ACC112 (cell line): ENCODE data around the gene TMEM14B.
"Not testable (repeated sequence)": the region's sequence is repeated elsewhere in the genome, so short reads cannot be mapped to it uniquely, and the experiment has no call there.

Experiments used
- H2AFZ ChIP-seq: fragments of 200-600 bp; sonication (generic); one replicate; pipeline ENCODE4 v1.6.0; 2017; ENCODE audit warnings: antibody characterized with exemption, low read length; ENCODE audit not compliant: unreplicated experiment
- H3K27ac ChIP-seq: fragments of 200-600 bp; sonication (generic); 2 replicates; pipeline ENCODE4 v1.5.1; 2014; ENCODE audit warnings: low read depth, mild to moderate bottlenecking, antibody characterized with exemption, low read length, moderate library complexity
- H3K27me3 ChIP-seq: fragments of 200-600 bp; sonication (generic); 2 replicates; pipeline ENCODE4 v1.6.1; 2014; ENCODE audit warnings: mild to moderate bottlenecking, antibody characterized with exemption, low read length, moderate library complexity, mixed read lengths; ENCODE audit not compliant: insufficient read depth
- H3K36me3 ChIP-seq: fragments of 200-600 bp; sonication (generic); 2 replicates; pipeline ENCODE4 v1.6.1; 2016; ENCODE audit warnings: mild to moderate bottlenecking, antibody characterized with exemption, low read length, moderate library complexity, mixed read lengths; ENCODE audit not compliant: insufficient read depth
- H3K4me1 ChIP-seq: fragments of 200-600 bp; sonication (generic); one replicate; pipeline ENCODE4 v1.6.1; 2016; ENCODE audit warnings: low read length, mixed read lengths; ENCODE audit not compliant: insufficient read depth, unreplicated experiment, control insufficient read depth
- H3K4me3 ChIP-seq: fragments of 200-600 bp; sonication (generic); 2 replicates; pipeline ENCODE4 v1.5.1; 2014; ENCODE audit warnings: mild to moderate bottlenecking, low read depth, low read length
- H3K79me2 ChIP-seq: fragments of 200-600 bp; sonication (generic); one replicate; pipeline ENCODE4 v1.6.0; 2016; ENCODE audit warnings: low read length; ENCODE audit not compliant: control insufficient read depth, unreplicated experiment, insufficient read depth

Gene TMEM14B

GRCh38 chr6:10747251-10747972 is at the start of gene TMEM14B:
TSS of gene TMEM14B (plus strand) at chr6:10747805. CDS start at chr6:10749246, 1,441 bp downstream.
- H3K27me3 ChIP-seq, result no peaks in the 10 kb centered on the region
- H3K27ac ChIP-seq, result peak within 1 kb of the TSS; percentile 51; the same call in 1 of the 2 replicates
- peaks cover 33% of the 10 kb centered on the region for H3K79me2 ChIP-seq
- peaks cover 11% of the 10 kb centered on the region for H3K4me1 ChIP-seq
- 0 out of 2 replicates have a peak, but pooled peaks cover 3% of the 10 kb centered on the region for H3K36me3 ChIP-seq
- H3K4me3 ChIP-seq, result peak within 1 kb of the TSS; percentile 99
- H2AFZ ChIP-seq, result peak within 1 kb of the TSS; percentile 86

- Histone ChIP-seq H3K27ac (no peak overlapping the region), H2AFZ (no peak overlapping the region), H3K4me3 (no peak overlapping the region), H3K36me3 (peaks cover 3% of the 10 kb centered on the region; the same call in 1 of the 2 replicates), H3K27me3 (no peaks in the 10 kb centered on the region), H3K79me2 (no peaks in the 10 kb centered on the region), H3K4me1 (no peaks in the 10 kb centered on the region)
These were observed 33.6 kb upstream of the TMEM14B start for GRCh38 chr6:10713962-10714361.

DNA sequence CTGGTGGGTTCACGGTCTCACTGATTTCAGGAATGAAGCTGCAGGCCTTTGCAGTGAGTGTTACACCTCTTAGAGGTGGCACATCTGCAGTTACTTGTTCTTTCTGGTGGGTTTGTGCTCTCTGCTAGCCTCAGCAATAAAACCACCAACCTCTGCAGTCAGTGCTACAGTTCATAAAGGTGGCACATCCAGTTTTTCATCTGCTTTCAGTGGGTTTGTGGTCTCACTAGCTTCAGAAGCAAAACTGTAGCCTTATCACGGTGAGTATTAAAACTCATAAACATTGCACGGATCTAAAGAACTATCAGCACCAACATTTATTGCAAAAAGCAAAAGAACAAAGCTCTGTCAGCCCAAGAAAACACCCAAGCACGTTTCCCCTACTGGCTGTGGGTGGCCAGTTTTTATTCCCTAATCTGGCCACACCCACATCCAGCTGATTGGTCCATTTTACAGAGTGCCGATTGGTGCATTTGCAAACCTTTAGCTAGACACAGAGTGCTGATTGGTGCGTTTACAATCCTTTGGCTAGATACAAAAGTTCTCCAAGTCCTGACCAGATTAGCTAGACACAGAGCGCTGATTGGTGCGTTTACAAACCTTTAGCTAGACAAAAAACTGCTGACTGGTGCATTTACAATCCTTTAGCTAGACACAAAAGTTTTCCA is 28.2 kb upstream of the TMEM14B start:
- peaks cover 14% of the 10 kb centered on the region for H3K79me2 ChIP-seq
- H2AFZ ChIP-seq, result no peak overlapping the region
- H3K4me1 ChIP-seq, result peaks cover 7% of the 10 kb centered on the region
- H3K4me3 ChIP-seq, result peak overlapping the region; percentile 77
- H3K27me3 ChIP-seq, result no peaks in the 10 kb centered on the region
- no peaks in the 10 kb centered on the region for H3K36me3 ChIP-seq
- no peak overlapping the region for H3K27ac ChIP-seq

GRCh38 chr6:10719964-10720264 is 27.7 kb upstream of the TMEM14B start:
- H3K4me1 ChIP-seq, result peaks cover 12% of the 10 kb centered on the region
- peak overlapping the region; percentile 77 for H3K4me3 ChIP-seq
- no peaks in the 10 kb centered on the region for H3K36me3 ChIP-seq
- no peaks in the 10 kb centered on the region for H3K27me3 ChIP-seq
- H3K79me2 ChIP-seq, result peaks cover 19% of the 10 kb centered on the region
- H2AFZ ChIP-seq, result peak overlapping the region; percentile 5
- H3K27ac ChIP-seq, result no peak overlapping the region

GRCh38 chr6:10720265-10720959 is 27.2 kb upstream of the TMEM14B start:
- Histone ChIP-seq H3K27ac (no peak overlapping the region), H3K36me3 (no peaks in the 10 kb centered on the region), H3K27me3 (no peaks in the 10 kb centered on the region), H3K79me2 (peaks cover 24% of the 10 kb centered on the region), H2AFZ (peak overlapping the region; percentile 5), H3K4me1 (peaks cover 12% of the 10 kb centered on the region), H3K4me3 (peak overlapping the region; percentile 77)

- Histone ChIP-seq H3K4me1 (peaks cover 12% of the 10 kb centered on the region), H3K79me2 (peaks cover 32% of the 10 kb centered on the region), H3K4me3 (peak overlapping the region; percentile 90)
- H3K27me3 ChIP-seq, H2AFZ ChIP-seq, H3K36me3 ChIP-seq, H3K27ac ChIP-seq: not testable (repeated sequence)
These were observed 26.4 kb upstream of the TMEM14B start for GRCh38 chr6:10720960-10721849.

- peaks cover 37% of the 10 kb centered on the region for H3K79me2 ChIP-seq
- H3K4me1 ChIP-seq, result peaks cover 12% of the 10 kb centered on the region
- no peaks in the 10 kb centered on the region; the same call in 1 of the 2 replicates for H3K36me3 ChIP-seq
- H3K4me3 ChIP-seq, result peak overlapping the region; percentile 90
- peak overlapping the region; percentile 93 for H2AFZ ChIP-seq
- no peaks in the 10 kb centered on the region for H3K27me3 ChIP-seq
- H3K27ac ChIP-seq, result peak overlapping the region; percentile 61
These were observed 25.6 kb upstream of the TMEM14B start for GRCh38 chr6:10721850-10722569.

- peaks cover 12% of the 10 kb centered on the region for H3K4me1 ChIP-seq
- peak overlapping the region; percentile 93 for H2AFZ ChIP-seq
- H3K27me3 ChIP-seq, result no peaks in the 10 kb centered on the region
- H3K4me3 ChIP-seq, result peak overlapping the region; percentile 90
- no peaks in the 10 kb centered on the region; the same call in 1 of the 2 replicates for H3K36me3 ChIP-seq
- peaks cover 37% of the 10 kb centered on the region for H3K79me2 ChIP-seq
- H3K27ac ChIP-seq, result peak overlapping the region; percentile 61
These were observed 25.1 kb upstream of the TMEM14B start for GRCh38 chr6:10722570-10722819.

DNA sequence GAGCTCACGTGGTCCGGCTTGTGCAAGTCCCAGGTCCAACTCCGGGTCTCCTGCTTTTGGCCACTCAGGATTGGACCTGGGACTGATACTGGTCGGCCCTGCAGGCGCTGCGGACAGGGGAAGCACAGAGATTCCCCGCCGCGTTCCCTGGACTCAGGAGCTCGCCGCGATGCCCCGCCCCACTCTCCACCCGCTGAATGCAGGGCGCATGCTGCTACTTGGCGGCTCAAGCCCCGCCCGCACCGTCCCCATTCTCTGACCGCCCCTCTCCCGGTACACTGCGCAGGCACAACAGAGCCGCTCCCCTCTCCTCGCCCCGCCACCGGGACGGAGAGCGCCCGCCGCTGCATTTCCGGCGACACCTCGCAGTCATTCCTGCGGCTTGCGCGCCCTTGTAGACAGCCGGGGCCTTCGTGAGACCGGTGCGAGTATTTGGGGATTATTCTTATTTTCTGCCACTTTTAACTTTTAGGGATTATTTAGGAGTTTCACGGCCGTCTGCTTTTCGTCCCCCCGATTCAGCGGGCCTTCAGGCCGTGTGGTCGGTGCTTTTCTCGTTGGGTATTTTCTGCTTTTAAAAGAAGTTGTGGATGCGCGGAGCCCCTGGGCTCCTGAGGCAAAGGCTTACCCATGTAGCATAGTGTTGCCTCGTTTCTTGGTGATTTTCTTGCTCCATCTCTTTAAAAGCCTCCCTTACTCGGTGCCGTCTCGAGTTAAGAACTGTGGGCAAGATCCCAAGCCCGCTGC is 24.6 kb upstream of the TMEM14B start, which contains the start of gene TMEM14C:
Gene TMEM14C (plus strand): TSS at position 251 of the 747 bp plus-strand sequence. CDS start 1,544 bp downstream, outside the sequence.
- peak within 1 kb of the TSS; percentile 67 for H3K27ac ChIP-seq
- H2AFZ ChIP-seq, result peak within 1 kb of the TSS; percentile 93
- H3K4me3 ChIP-seq, result peak within 1 kb of the TSS; percentile 90
- H3K27me3 ChIP-seq, result no peaks in the 10 kb centered on the region
- peaks cover 12% of the 10 kb centered on the region for H3K4me1 ChIP-seq
- H3K36me3 ChIP-seq, result peaks cover 3% of the 10 kb centered on the region; the same call in 1 of the 2 replicates
- H3K79me2 ChIP-seq, result peaks cover 40% of the 10 kb centered on the region
